Measurements from ENCODE around the gene POU6F2. TPM values are rescaled to one million over a fixed set of nuclear protein-coding genes. Genes with fewer than 3 reads are reported as not detected.

Gene POU6F2
- total and polyA plus RNA-seq, 9 of the 15 experiments (the other 6 are each of a cell fraction or from before 2014, with no cell fraction given) = 0.29 to 1.5 (median 0.96) TPM

- TF ChIP-seq MXD1 (CRISPR knock-in tag; IDR thresholded peaks at IDR 0.05; ENCODE audit: borderline replicate concordance, poor library complexity, severe bottlenecking) (no peak), ZNF589 (CRISPR knock-in tag; IDR thresholded peaks at IDR 0.05; ENCODE audit: low read depth) (no peak)
Measured at GRCh38 chr7:39272691-39273090, 295.0 kb downstream of the POU6F2 start (continued).

GRCh38 chr7:39280337-39280736 is 302.6 kb downstream of the POU6F2 start:
- Histone ChIP-seq H3K4me1 (replicated peaks in 1 of 2; ENCODE audit: control insufficient read depth in 2 of 2, insufficient read depth in 2 of 2, low read length in 2 of 2) (no peaks in the 10 kb centered on the region), H4K20me1 (replicated peaks; ENCODE audit: control insufficient read depth, insufficient read depth, low read length) (0 out of 2 replicates have a peak, but pooled peaks cover 3% of the 10 kb centered on the region), H3K79me2 (ENCODE audit: control insufficient read depth, insufficient read depth, low read length) (no peaks in the 10 kb centered on the region), H3K4me2 (ENCODE audit: insufficient read depth, low read length) (no peak overlapping the region), H3K9me3 (replicated peaks; ENCODE audit: control insufficient read depth, insufficient read depth, low read depth, low read length) (no peaks in the 10 kb centered on the region), H3K9ac (ENCODE audit: insufficient read depth in 1 of 2, low read depth in 2 of 2, low read length in 2 of 2) (no peak overlapping the region), H3K4me3 (no peak overlapping the region), H3K9me1 (ENCODE audit: control insufficient read depth, insufficient read depth, low read length) (no peaks in the 10 kb centered on the region), H2AFZ (ENCODE audit: low read depth, low read length) (no peak overlapping the region), H3K27me3 (ENCODE audit: control insufficient read depth in 2 of 2, insufficient read depth in 2 of 2, low read length in 2 of 2) (peaks cover 0 to 4% of the 10 kb centered on the region in 2 experiments; a peak in 1 of 5 replicates), H3K27ac (ENCODE audit: extremely low read depth, low read depth, low read length) (no peak overlapping the region), H3K36me3 (ENCODE audit: control insufficient read depth, insufficient read depth, low read length) (no peaks in the 10 kb centered on the region)
- BruUV-seq (replicated peaks) = no TSS peak
- DNase-seq (ENCODE audit: extremely low read depth in 1 of 4, low spot score in 3 of 4) = no peak
- FAIRE-seq = no peak
- 0% methylated on average over 1 of the region's 1 CpG for WGBS (ENCODE audit: insufficient coverage, low coverage, missing lambda C conversion rate)
- in situ Hi-C loops (cut with MboI) = no loop called here
- intact Hi-C loops (cut with micrococcal nuclease) = no loop called here
- no peak for ATAC-seq
- ChIA-PET POLR2A (no interaction called here), CTCF (ENCODE audit: low intra/inter-chr PET ratio) (no interaction called here)
- no peak for TF ChIP-seq SREBF2 (CRISPR knock-in tag; IDR thresholded peaks at IDR 0.05)
- TF ChIP-seq KDM1A (IDR thresholded peaks at IDR 0.05) = no peak
- no peak for TF ChIP-seq MGA (IDR thresholded peaks at IDR 0.05)
- no peak for TF ChIP-seq NEUROD1 (IDR thresholded peaks at IDR 0.05; ENCODE audit: borderline replicate concordance, low read depth, low read length, partially characterized antibody)
- no peak for TF ChIP-seq CBX5 (IDR thresholded peaks at IDR 0.05; ENCODE audit: borderline replicate concordance, low read depth)
- TF ChIP-seq C11orf30 (IDR thresholded peaks at IDR 0.05; ENCODE audit: low read depth) = peak; percentile 35
- TF ChIP-seq TEAD4 (IDR thresholded peaks at IDR 0.05; ENCODE audit: low read length) = no peak
- TF ChIP-seq TEAD4 (CRISPR knock-in tag; IDR thresholded peaks at IDR 0.05; ENCODE audit: borderline replicate concordance) = no peak
